HG03460 (cell line): ENCODE data around the gene CA4.

Source experiments
- ATAC-seq: cut with Tn5 transposase; IDR thresholded peaks from one replicate; pipeline ENCODE4 v1.9.1; 2021; ENCODE audit not compliant: unreplicated experiment

Gene CA4

DNA sequence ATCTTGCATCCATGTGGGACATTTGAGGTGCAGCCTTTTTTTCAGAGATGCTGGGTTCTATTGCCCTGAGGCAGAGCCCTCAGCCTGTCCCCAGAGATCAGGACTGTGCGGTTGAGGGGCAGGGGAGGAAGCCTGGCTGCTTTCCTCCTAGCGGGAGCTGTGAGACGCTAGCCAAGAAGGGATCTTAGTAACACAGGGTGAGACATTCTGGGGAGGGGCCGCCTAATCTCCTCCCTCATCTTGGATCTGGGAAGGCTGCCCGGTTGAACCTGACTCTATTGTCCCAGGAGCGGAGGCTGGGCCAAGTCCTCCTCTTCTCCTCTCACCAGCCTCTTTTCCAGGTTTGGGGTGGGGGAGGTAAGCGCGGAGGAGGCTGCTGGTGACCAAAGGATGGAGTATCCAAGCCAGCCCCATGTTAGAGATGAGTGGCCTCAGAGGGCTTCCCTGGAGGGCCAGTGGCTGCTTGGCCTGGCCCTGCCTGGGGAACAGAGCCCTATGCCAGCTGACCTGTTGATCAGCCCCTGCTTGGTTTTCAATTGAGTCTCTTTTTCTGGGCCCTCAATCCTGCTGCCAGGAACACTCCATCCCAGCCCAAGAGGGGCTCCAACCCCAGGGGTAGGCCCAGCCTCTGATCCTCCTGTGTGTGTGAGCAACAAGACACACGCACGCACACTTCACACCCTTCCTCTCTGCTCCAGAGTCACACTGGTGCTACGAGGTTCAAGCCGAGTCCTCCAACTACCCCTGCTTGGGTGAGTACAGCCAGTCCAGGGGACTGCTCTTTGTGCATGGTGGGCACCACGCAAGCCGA, 5.0 kb downstream of the CA4 start:
- ATAC-seq: no peak

DNA sequence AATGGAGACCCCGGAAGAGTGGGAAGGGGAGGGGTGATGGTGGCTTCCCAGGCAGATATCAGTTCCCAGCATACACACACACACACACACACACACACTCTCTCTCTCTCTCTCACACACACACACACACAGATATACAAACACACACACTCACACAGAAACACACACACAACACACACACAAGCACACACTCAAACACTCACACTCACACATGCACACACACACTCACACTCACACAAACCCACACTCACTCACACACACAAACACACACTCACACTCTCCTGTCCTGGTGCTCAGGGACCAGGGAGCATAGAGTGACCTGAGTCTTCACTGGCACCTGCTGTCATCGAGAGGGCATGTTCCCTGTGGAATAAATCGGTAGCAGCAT, 5.6 kb downstream of the CA4 start:
- no peak for ATAC-seq

DNA sequence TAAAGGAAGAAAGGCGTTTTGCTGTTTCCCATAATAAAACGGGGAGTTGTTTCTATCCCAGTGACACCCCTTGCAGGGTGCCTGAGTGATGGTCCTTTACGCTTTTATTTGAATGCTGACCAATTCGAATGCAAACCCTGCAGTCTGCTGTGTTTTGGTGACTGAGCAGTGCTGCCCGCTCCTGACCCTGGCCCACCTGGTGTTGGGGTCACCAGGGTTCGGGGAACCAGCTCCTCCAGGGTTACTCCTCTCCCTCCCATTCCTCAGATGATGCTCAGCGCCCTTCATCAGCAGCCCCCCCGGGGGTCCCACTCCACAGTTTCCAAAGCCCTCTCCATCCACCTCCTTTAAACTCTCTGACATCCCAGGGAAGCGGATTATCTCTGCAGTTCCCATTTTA, 6.0 kb downstream of the CA4 start:
- no peak for ATAC-seq

DNA sequence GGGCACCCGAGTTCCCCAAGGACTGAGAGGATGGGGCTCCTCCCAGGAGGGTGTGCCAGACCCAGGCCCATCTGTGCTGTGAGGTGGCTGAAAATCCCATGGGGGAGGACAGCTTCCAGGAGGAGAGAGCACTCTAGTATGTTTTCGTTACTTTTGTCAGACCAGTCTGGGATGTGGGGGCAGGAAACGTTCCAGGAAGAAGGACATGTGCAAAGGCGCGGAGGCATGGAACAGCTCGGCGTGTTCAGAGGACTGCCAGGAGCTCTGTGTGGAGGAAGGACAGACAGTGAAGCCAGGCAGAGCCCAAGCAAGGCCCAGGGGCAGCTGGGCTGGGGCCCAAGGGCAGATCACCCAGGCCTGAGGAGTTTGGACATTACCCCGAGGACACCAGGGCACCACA, 7.0 kb downstream of the CA4 start:
- no peak for ATAC-seq

DNA sequence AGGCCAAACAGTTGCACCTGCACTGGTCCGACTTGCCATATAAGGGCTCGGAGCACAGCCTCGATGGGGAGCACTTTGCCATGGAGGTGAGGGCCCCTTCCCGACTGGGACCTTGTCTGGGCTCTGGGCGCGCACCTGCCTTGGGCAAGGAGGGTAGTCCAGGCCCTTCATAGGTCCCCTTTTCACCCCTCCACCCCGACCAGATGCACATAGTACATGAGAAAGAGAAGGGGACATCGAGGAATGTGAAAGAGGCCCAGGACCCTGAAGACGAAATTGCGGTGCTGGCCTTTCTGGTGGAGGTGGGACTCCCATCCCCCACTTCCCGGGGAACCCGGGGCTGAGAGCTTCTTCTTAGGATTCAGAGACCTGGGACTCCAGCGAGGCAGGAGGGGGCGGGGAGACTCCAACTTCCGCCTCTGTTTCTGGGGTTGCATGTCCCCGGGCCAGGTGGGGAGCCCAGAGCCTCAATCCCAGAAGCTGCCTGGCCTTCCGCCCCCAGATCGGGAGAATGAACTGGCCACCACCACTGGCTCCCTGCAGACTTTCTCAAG, 7.8 kb downstream of the CA4 start:
- ATAC-seq: no peak

DNA sequence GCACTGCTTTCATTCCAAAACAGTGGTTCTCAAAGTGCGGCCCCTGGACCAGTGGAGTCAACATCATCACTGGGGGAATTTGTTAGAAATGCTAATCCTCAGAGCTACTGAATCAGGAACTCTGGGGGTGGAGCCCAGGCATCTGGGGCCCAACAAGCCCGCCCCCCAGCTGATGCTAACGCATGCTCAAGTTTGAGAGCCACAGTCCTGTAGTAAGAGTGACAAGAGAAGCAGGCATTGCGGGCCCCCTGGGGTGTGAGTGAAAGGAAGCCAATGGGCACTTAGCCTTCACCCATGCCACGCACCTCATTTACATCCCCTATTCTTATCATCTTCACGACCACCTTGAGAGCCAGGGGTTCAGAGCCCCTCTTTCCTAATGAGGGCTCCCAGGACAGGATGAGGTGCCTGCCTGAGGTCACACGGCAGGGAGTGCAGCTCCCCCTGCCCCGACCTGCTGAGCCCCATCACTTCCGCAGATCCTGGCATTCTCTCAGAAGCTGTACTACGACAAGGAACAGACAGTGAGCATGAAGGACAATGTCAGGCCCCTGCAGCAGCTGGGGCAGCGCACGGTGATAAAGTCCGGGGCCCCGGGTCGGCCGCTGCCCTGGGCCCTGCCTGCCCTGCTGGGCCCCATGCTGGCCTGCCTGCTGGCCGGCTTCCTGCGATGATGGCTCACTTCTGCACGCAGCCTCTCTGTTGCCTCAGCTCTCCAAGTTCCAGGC, 9.1 kb downstream of the CA4 start:
- ATAC-seq: no peak

DNA sequence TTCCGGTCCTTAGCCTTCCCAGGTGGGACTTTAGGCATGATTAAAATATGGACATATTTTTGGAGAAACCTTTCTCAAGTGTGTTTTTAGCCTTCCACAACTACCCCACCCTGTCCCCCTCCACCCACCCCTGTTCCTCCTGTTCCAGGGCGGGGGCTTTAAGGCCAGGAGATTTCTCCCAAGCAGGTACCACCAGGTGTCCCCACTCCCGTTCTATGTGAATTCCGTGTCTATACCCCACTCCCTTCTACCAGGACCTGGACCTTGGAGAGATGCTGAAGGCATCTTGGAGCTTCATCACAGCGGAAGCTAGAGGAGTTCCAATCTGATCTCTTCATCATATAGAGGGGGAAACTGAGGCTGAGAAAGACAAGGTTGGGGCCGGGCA, 9.7 kb downstream of the CA4 start:
- no peak for ATAC-seq

DNA sequence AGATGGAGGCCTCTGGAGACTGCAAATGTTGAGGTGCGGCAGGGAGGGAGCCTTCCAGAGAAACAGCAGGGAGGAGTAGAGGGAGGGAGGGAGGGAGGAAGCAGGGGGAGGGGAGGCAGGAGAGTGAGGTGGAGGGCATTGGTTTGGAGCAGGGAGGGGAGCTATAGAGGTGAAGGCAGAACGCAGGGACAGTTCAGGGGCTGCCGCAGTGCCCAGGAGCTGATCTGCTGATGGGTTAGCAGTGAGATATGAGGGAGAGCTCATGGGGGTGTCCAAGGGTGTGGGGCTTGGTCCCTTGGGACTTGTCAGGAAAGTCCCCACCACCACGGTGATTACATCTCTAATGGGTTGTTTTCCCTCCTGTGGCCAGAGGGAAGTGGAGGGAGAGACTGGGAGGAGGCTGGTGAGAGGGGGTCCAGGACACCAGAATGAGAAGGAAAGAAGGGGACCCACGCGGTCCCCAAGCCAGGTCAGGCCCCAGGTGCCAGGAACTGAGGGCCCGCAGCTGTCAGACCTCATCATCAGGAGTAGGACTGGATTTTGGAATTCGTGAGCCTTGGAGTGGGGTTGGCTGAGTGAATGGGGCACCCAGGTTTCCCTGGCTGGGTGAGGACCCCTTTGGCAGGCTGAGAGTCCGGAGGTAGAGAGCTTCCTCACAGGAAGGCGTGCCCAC, 11.2 kb downstream of the CA4 start:
- ATAC-seq: no peak

DNA sequence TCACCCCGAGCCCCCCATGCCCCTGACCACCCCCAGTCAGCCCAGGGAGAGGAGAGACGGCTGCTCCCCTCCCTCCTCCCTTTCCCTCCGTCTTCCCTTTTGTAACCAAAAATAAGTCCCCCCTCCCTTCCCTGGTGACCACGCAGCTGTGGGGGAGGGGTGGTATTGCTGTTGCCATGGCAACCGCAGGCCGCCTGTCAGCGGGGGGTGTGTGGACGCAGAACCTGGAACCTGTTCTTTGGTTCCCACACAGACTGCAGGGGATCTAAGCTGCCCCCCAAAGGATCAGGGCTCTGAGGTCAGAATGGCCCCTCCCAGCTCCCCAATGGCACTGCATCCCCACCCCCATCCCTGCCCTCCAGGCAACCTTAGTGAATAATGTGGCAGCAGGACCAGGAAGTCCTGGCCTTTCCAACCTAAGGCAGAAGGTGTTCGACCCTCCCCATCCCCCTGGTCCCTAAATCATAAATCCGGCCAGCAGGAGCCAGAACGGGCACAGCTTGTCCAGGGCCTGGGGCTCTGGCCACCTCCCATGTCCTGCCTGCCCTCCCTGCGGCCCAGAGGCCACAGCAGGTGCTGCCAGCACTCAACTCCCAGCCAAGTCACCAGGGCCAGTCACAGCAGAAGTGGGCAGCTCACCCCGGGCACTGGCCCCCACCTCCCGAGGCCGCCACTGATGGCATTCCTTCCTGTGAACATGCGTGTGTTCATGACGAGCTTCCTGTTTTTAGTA, 12.0 kb downstream of the CA4 start:
- no peak for ATAC-seq

DNA sequence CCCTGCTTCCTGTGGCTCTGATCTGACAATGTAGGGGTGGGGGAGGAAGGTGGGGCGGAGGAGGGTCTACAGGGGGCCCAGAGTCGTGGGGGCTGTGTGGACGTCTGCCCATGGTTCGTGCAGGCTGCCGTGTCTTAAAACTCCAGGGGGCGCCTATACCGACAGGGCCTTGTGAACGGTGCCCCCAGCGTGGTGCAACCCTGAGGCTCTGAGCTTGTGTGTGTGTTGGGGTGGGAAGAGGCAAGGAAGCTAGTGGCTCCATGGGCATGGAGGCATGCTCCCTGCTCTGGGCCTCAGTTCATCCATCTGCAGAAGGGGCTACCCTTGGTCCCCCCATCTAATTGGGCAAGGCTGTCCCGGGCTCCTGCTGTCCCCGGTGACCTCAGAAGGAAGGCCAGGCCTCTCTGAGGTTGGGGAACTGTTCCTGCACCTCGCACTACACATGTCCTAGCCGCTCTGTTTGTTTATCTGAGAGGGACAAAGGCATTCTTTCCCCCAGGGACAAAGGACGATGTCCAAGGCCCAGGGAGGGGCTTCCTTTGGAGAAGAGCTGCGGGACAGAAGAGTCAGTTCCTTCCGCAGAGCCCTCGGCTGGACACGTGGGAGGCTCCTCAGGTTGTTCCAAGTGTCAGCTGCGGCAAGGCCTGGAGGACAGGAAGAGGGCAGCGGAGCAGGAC, 13.5 kb downstream of the CA4 start:
- no peak for ATAC-seq

DNA sequence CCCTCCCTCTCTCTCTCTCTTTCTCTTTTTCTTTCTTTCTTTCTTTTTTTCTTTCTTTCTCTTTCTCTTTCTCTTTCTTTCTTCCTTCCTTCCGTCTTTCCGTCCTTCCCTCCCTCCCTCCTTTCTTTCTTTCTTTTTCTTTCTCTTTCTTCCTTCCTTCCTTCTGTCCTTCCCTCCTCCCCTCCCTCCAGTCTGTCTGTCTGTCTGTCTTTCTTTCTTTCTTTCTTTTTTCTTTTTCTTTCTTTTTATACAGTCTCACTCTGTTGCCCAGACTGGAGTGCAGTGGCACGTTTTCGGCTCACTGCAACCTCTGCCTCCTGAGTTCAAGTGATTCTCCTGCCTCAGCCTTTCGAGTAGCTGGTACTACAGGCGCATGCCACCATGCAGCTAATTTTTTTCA, 14.4 kb downstream of the CA4 start:
- ATAC-seq: no peak

DNA sequence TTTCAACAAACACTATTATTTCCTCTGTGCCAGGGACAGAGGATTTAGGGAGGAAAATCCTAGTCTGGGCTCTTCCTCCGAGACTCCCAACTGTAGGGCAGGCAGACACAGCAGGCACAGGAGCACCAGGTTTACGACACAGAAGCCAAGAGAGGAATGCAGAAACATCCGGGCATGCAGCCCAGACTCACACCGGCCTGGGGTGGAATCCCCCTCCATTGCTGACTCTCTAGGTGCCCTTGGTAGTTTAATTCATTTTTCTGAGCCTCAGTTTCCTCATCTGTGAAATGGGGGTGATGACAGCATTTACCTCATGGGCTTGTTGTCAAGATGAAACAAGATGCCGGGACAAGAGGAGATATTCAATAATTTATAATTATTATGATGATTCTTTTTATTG, 14.9 kb downstream of the CA4 start:
- no peak for ATAC-seq

DNA sequence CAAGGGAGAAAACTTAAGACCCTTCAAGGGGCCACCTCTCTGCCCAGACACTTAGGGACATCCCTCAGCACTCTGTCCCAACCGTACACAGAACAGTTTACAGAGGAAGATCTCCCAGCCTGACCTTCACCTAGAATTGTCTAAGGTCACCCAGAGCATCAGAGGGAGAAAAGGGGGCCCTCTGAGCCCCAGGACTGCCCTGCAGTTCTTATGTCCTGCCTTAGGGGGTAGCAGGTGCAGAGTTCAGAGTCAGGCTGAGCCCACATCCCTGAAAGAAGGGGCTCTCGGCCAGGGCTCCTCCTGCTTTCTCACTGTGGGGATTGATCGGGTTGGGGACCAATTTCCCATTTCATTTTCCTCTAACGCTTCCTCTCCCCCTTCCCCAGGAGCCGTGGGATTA, 15.4 kb downstream of the CA4 start:
- no peak for ATAC-seq

DNA sequence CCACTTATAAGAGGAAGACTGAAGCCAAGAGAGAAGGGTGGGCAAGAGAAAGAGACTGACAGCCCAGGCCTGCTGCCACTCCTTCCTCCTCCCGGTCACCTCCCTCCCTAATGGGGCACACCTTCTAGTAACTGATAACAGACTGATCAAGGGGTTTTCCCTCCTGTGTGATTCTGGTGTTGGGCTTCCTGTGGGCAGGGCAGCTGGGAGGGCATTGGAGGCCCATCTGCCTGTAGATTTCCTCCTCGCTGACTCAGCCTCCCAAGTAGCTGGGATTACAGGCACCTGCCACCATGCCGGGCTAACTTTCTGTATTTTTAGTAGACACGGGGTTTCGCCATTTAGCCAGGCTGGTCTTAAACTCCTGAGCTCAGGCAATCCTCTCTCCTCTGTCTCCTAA, 16.2 kb downstream of the CA4 start:
- no peak for ATAC-seq

DNA sequence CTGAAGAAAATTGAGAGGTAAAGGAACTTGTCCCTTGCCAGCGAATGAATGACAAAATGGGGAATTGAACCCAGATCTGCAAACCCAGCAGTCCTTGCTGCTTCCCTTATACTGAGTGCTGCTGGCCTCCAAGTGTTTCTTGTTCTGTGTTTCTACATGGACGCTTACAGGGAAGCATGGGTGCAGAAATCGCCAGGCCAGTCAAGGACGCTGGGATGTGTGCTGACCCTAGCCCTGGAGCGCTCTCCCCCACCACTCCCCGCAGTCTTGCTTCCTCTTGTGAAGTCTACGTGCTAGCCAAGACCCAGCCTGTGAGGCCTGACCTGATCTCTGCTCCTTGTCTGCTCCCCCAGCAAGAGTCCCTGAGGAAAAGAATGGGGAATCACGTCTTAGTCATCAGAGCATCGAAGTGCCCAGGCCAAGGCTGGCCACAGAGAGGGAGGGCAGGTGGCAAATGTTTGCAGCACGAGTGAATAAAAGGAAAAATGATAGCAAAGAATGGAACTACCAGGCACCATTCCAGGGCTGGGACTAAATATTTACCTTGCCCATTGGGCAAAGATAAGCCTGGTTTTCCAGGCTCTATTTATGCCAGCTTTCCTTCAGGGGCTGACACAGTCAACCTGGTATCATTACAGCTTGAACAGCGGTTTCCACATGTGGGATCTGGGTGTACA, 17.4 kb downstream of the CA4 start:
- ATAC-seq: no peak

DNA sequence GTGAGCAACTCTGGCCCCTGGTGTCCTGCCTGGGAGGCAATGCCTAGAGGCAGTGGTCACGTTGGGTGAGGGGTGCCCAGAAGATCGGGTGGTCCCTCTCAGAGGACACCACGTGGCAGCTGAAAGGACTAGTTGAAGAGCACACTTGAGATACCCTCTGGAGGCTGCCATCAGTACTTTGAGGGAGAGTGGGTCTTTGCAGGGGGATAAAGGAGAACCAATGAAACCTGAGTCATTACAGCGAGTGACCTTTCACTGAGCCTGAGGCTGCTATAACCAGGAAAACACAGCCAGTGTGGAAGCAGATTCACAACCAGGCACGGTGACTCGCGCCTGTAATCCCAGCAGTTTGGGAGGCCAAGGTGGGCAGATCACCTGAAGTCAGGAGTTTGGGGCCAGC, 18.9 kb downstream of the CA4 start:
- ATAC-seq: no peak

DNA sequence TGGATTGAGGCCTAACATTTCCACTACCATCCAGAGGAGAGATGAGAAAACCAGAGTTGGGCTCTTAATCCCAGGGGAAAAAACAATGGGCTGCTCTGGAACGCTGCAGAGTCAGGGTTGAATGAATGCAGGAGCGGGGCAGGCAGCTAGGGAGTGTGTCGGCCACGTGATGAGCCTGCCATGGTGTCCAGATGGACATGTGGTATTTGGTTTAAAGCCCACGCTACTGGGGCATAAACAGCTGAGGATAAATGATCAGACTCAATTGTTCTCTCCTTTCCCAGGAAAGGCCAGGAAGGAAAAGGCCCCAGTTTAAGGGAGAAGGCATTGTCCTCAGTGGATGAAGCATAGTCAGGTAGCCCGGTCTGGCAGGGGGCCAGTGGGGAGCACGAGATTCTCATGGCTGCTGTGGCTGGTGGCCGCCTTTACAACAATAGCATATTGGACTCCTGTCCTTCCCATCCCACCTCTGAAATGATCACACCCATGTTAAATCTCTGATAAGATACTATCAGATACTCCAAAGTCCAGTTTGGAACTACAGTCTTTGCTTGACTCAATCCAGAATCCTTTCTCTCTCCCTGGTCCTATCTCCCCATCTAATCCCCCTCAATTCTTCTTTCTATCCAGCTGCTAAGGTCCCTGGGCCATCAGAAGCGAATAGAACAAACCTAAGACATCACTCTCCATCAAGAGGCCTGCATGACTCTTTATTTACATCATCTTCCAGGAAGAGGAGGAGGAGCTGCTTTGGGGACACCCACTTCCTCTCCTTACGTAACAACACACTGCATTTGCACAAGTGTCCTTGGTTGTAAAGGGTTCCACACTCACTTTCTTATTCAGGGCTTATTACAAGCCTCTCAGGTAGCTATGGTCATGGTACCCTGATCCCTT, 20.4 kb downstream of the CA4 start:
- ATAC-seq: no peak

DNA sequence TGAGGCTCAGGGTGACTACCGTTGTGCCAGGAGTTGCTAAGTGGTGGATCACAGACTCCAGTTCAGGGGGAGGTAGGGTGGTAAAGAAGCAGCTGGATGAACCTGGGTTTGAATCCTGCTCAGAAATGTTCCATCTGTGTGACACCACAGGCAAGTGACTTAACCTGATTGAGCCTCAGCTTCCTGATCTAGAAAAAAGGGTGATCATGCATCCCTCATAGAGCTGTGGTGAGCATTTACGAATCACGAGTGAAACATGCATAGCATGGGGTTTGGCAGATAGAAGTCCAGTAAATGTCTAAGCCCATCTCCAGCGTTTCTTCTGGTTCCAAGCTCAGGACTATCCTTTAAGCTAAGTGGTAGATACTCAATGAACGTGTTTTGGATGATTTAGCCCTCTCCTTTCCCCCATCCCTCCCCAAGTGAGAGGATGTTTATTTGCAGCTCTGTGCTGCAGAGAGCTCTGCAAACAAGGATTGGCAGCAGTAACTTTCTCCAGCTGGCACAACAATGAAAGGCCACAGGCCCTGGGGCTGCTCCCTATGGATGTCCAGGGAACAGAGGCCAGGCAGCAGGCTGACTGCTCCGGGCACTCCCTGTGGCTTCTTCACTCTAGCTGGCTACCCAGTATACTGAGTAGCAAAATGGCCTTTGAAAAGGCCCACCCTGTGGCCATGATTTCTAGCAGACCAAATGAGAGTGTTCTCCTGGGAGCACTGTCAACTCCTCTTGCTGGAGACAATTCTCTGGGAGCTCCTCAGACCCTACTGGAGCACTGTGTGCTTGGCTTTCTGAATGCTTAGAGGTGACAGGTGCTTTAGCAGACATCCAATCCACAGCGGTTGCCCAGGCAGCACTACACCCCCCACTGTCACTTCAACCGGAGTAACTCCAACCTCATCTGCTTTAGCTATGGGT, 21.3 kb downstream of the CA4 start:
- no peak for ATAC-seq
